DND-41 (cell line): ENCODE results near the gene FSCN2.

Experiments
- ATAC-seq: fragments of 200-7000 bp; cut with Tn5 transposase; 3 replicates; pipeline ENCODE4 v1.9.1; 2021; ENCODE audit warnings: low read depth; ENCODE audit not compliant: insufficient read depth
- DNase-seq: peaks from one replicate; pipeline ENCODE4 v3.0.0-alpha.2; 2020
- H2AFZ ChIP-seq: 2 replicates; pipeline ENCODE4 v1.6.0; 2012; ENCODE audit warnings: low read depth, low read length
- H3K27ac ChIP-seq: 2 replicates; pipeline ENCODE4 v1.5.1; 2012; ENCODE audit warnings: low read length, inconsistent platforms
- H3K27me3 ChIP-seq: fragments of 200-600 bp; sonication (generic); 2 replicates; pipeline ENCODE4 v1.6.0; 2012; ENCODE audit warnings: low read length, mild to moderate bottlenecking, inconsistent platforms; ENCODE audit not compliant: insufficient read depth, poor library complexity
- H3K36me3 ChIP-seq: 2 replicates; pipeline ENCODE4 v1.5.1; 2012; ENCODE audit warnings: low read length, inconsistent platforms; ENCODE audit not compliant: insufficient read depth
- H3K4me1 ChIP-seq: 2 replicates; pipeline ENCODE4 v1.5.1; 2012; ENCODE audit warnings: mild to moderate bottlenecking, low read length; ENCODE audit not compliant: insufficient read depth
- H3K4me2 ChIP-seq: 2 replicates; pipeline ENCODE4 v1.6.0; 2012; ENCODE audit warnings: mild to moderate bottlenecking, moderate library complexity, low read length, inconsistent platforms; ENCODE audit not compliant: insufficient read depth
- H3K4me3 ChIP-seq, 2 experiments: fragments of 200-600 bp in 1 of 2; shearing (Covaris generic) in 1 of 2; 2 replicates each; pipeline ENCODE4 v1.5.1; 2012 to 2016; ENCODE audit warnings: inconsistent platforms in 2 of 2, low read length in 2 of 2, mild to moderate bottlenecking in 2 of 2, low read depth in 1 of 2, moderate library complexity in 1 of 2
- H3K79me2 ChIP-seq: 2 replicates; pipeline ENCODE4 v1.6.0; 2012; ENCODE audit warnings: low read length, inconsistent platforms; ENCODE audit not compliant: insufficient read depth
- H3K9ac ChIP-seq: 2 replicates; pipeline ENCODE4 v1.6.0; 2012; ENCODE audit warnings: low read depth, mild to moderate bottlenecking, inconsistent platforms, low read length, moderate library complexity
- H3K9me3 ChIP-seq: 2 replicates; pipeline ENCODE4 v1.5.1; 2012; ENCODE audit warnings: low read length, moderate library complexity, mild to moderate bottlenecking, inconsistent platforms; ENCODE audit not compliant: insufficient read depth, severe bottlenecking
- H4K20me1 ChIP-seq: 2 replicates; pipeline ENCODE4 v1.6.0; 2012; ENCODE audit warnings: low read length; ENCODE audit not compliant: insufficient read depth
- CTCF ChIP-seq: IDR thresholded peaks from 2 replicates; pipeline ENCODE4 v1.5.1; 2012; ENCODE audit warnings: borderline replicate concordance, low read length, moderate library complexity, mild to moderate bottlenecking; ENCODE audit not compliant: poor library complexity, severe bottlenecking; ENCODE audit errors: extremely low read depth
- EZH2 ChIP-seq: IDR thresholded peaks from 3 replicates; pipeline ENCODE4 v1.6.1; 2012; ENCODE audit warnings: borderline replicate concordance, low read depth, mild to moderate bottlenecking, moderate library complexity, low read length, inconsistent platforms; ENCODE audit not compliant: severe bottlenecking

Gene FSCN2

GRCh38 chr17:81492706-81493105 is 35.5 kb upstream of the FSCN2 start:
- H3K79me2 ChIP-seq = peaks cover 5% of the 10 kb centered on the region
- no peaks in the 10 kb centered on the region for H3K27me3 ChIP-seq
- H3K4me3 ChIP-seq = no peak overlapping the region
- H3K9ac ChIP-seq = no peak overlapping the region
- no peak overlapping the region for H2AFZ ChIP-seq
- DNase-seq (no peak), ATAC-seq (no peak)
- H3K4me2 ChIP-seq = no peak overlapping the region
- H3K36me3 ChIP-seq = no peaks in the 10 kb centered on the region
- H3K27ac ChIP-seq = no peak overlapping the region
- peaks cover 15% of the 10 kb centered on the region for H3K4me1 ChIP-seq
- TF ChIP-seq EZH2 (no peak), CTCF (no peak)
- 0 out of 2 replicates have a peak, but pooled peaks cover 5% of the 10 kb centered on the region for H4K20me1 ChIP-seq
- no peaks in the 10 kb centered on the region for H3K9me3 ChIP-seq

GRCh38 chr17:81493198-81494038 is 34.8 kb upstream of the FSCN2 start:
- H3K4me1 ChIP-seq = peaks cover 10% of the 10 kb centered on the region

GRCh38 chr17:81494626-81495377 is 33.4 kb upstream of the FSCN2 start:
- Histone ChIP-seq H3K27ac (no peak overlapping the region), H3K36me3 (no peaks in the 10 kb centered on the region), H3K9ac (no peak overlapping the region), H3K79me2 (no peaks in the 10 kb centered on the region), H2AFZ (no peak overlapping the region), H4K20me1 (0 out of 2 replicates have a peak, but pooled peaks cover 5% of the 10 kb centered on the region), H3K27me3 (no peaks in the 10 kb centered on the region), H3K9me3 (no peaks in the 10 kb centered on the region), H3K4me2 (no peak overlapping the region), H3K4me3 (no peak overlapping the region), H3K4me1 (no peaks in the 10 kb centered on the region)
- ATAC-seq (peak; percentile 67), DNase-seq (no peak)
- TF ChIP-seq CTCF (no peak), EZH2 (no peak)

More at GRCh38 chr17:81493198-81494038, 34.8 kb upstream of the FSCN2 start:
- no peak for TF ChIP-seq EZH2
- H3K79me2 ChIP-seq = peaks cover 4% of the 10 kb centered on the region
- no peaks in the 10 kb centered on the region for H3K27me3 ChIP-seq
- no peak overlapping the region for H3K4me2 ChIP-seq
- H3K9me3 ChIP-seq = no peaks in the 10 kb centered on the region
- H4K20me1 ChIP-seq = 0 out of 2 replicates have a peak, but pooled peaks cover 5% of the 10 kb centered on the region
- no peak overlapping the region for H3K4me3 ChIP-seq
- no peak overlapping the region for H2AFZ ChIP-seq
- DNase-seq = no peak
- H3K36me3 ChIP-seq = no peaks in the 10 kb centered on the region
- ATAC-seq = no peak
- no peak overlapping the region for H3K27ac ChIP-seq
- no peak overlapping the region for H3K9ac ChIP-seq

- Histone ChIP-seq H3K9ac (no peak overlapping the region), H3K27me3 (no peaks in the 10 kb centered on the region), H3K27ac (no peak overlapping the region), H4K20me1 (no peaks in the 10 kb centered on the region), H3K4me2 (no peak overlapping the region), H3K4me1 (no peaks in the 10 kb centered on the region), H3K36me3 (no peaks in the 10 kb centered on the region), H3K9me3 (no peaks in the 10 kb centered on the region), H3K79me2 (no peaks in the 10 kb centered on the region), H2AFZ (no peak overlapping the region), H3K4me3 (no peak overlapping the region)
- no peak for ATAC-seq
- no peak for DNase-seq
- TF ChIP-seq EZH2 (no peak), CTCF (no peak)
These were observed 29.1 kb upstream of the FSCN2 start for GRCh38 chr17:81498953-81499600.
